Measurements from ENCODE around the gene DOCK10. TPM values are rescaled to one million over a fixed set of nuclear protein-coding genes. Genes with fewer than 3 reads are reported as not detected.
A peak's percentile ranks its signal among the peaks of the same experiment; 100 is the strongest.
"Not testable (repeated sequence)": the region's sequence is repeated elsewhere in the genome, so short reads cannot be mapped to it uniquely, and the experiment has no call there.

DOCK10 gene
- total and polyA plus RNA-seq, 7 donors: 3.0 to 11.4 (median 5.4) TPM

GRCh38 chr2:224918626-224919471 is 123.4 kb downstream of the DOCK10 start:
- Histone ChIP-seq H3K9me3 (no peaks in the 10 kb centered on the region), H3K4me1 (no peaks in the 10 kb centered on the region), H3K36me3 (no peaks in the 10 kb centered on the region), H3K27me3 (no peaks in the 10 kb centered on the region), H3K27ac (no peak overlapping the region), H3K4me3 (no peak overlapping the region)
- 95 to 97% methylated on average over 4 of the region's 4 CpGs for WGBS, 2 donors
- TF ChIP-seq POLR2AphosphoS5 (IDR thresholded peaks at IDR 0.05) (no peak), POLR2A (IDR thresholded peaks at IDR 0.05) (no peak), CTCF (IDR thresholded peaks at IDR 0.05) (no peak), EP300 (IDR thresholded peaks at IDR 0.05) (no peak)
- intact Hi-C loops (cut with DNase I): no loop called here
- DNase-seq: no peak

GRCh38 chr2:224917246-224917645 is 125.0 kb downstream of the DOCK10 start:
- H3K27ac ChIP-seq; intact Hi-C loops (cut with DNase I); H3K9me3 ChIP-seq; H3K4me3 ChIP-seq; H3K4me1 ChIP-seq; H3K36me3 ChIP-seq; DNase-seq; H3K27me3 ChIP-seq: not testable (repeated sequence)
- 96 to 98% methylated on average over 5 of the region's 5 CpGs for WGBS, 2 donors

GRCh38 chr2:224915136-224915535 is 127.1 kb downstream of the DOCK10 start:
- Histone ChIP-seq H3K27ac (no peak overlapping the region), H3K4me3 (no peak overlapping the region), H3K4me1 (peaks cover 0 to 3% (median 0%) of the 10 kb centered on the region in 4 donors), H3K27me3 (no peaks in the 10 kb centered on the region), H3K9me3 (no peaks in the 10 kb centered on the region), H3K36me3 (no peaks in the 10 kb centered on the region)
- no peak for DNase-seq
- intact Hi-C loops (cut with DNase I): no loop called here
- 90 to 95% methylated on average over 1 of the region's 1 CpG for WGBS, 2 donors
- TF ChIP-seq CTCF (IDR thresholded peaks at IDR 0.05): no peak
- no peak for TF ChIP-seq EP300 (IDR thresholded peaks at IDR 0.05)
- no peak for TF ChIP-seq POLR2A (IDR thresholded peaks at IDR 0.05)
- no peak for TF ChIP-seq POLR2AphosphoS5 (IDR thresholded peaks at IDR 0.05)

DNA sequence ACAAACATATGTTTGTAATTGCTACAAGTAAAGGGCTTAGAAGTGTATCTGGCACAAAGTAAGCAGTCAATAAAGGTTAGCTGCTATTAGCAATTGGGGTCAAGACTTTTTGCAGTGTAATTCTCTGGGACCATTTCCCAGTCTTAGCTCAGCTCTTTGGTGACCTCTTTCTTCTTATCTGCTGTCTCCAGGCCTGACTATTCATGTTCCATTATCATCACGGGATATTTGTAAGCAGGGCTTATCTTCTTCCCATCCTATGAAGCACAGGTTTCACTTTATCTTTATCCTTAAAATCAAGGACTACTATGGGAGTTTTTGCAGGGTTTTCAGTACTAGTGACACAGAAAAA is 131.7 kb downstream of the DOCK10 start:
- no peaks in the 10 kb centered on the region for H3K9me3 ChIP-seq
- H3K36me3 ChIP-seq: no peaks in the 10 kb centered on the region
- H3K4me1 ChIP-seq: peaks cover 0 to 3% (median 0%) of the 10 kb centered on the region in 4 donors
- no peak overlapping the region for H3K4me3 ChIP-seq
- H3K27me3 ChIP-seq: no peaks in the 10 kb centered on the region
- WGBS, 2 donors: 52 to 63% methylated on average over 1 of the region's 1 CpG
- no peak for DNase-seq
- intact Hi-C loops (cut with DNase I): no loop called here
- TF ChIP-seq EP300 (IDR thresholded peaks at IDR 0.05) (no peak), CTCF (IDR thresholded peaks at IDR 0.05) (no peak), POLR2AphosphoS5 (IDR thresholded peaks at IDR 0.05) (no peak), POLR2A (IDR thresholded peaks at IDR 0.05) (no peak)
- peak overlapping the region in 2 of 4 donors; percentile 1 to 21 for H3K27ac ChIP-seq

DNA sequence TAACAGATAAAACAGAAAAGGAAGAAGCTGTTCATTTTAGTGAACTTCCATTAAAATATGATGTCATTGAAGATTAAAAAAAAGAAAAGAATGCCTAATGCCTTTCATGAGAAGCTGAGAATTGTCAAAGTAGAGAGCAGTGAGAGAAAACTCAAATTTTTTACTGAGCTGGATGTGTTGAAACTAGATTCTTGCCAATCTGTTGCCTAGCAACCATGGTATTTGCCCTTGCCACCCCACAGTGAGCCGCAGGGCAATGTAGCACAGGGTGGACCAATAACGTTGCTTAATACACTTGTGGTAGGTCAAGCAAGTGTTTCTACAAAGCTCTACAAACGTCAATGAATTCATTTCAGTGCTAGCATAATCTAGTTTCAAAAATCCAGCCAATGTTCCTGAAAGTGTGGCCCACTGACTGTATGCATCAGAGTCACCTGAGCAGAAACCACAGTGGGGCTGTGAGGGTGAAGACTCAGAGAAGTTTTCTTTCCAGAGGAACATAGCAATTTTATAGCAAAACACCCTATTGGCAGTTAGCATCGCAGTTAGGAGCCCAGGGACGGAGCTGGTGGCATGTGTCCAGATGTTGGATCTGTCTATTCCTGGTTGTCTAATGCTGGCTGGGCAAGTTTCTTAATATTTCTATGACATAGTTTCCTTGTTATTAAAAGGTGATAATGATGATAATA is 132.2 kb downstream of the DOCK10 start:
- DNase-seq: peak; percentile 67
- H3K4me1 ChIP-seq: peaks cover 0 to 3% (median 0%) of the 10 kb centered on the region in 4 donors
- intact Hi-C loops (cut with DNase I): no loop called here
- H3K4me3 ChIP-seq: no peak overlapping the region
- no peaks in the 10 kb centered on the region for H3K9me3 ChIP-seq
- no peaks in the 10 kb centered on the region for H3K27me3 ChIP-seq
- no peaks in the 10 kb centered on the region for H3K36me3 ChIP-seq
- 25 to 53% methylated on average over 5 of the region's 5 CpGs for WGBS, 2 donors
- H3K27ac ChIP-seq: peak overlapping the region in 2 of 4 donors; percentile 1 to 21
- TF ChIP-seq POLR2AphosphoS5 (IDR thresholded peaks at IDR 0.05) (peak in 1 of 4 donors; percentile 13), POLR2A (IDR thresholded peaks at IDR 0.05) (no peak)

All from sigmoid colon (tissue), 7 donors.